Muscle of back (tissue), 11 donors: Measurements from ENCODE around the gene RASGRP4. TPM values are rescaled to one million over a fixed set of nuclear protein-coding genes. Genes with fewer than 3 reads are reported as not detected.
"Not testable (repeated sequence)": the region's sequence is repeated elsewhere in the genome, so short reads cannot be mapped to it uniquely, and the experiment has no call there.

Source experiments
- DNase-seq, 3 donors: peaks; one replicate each; pipeline versions ENCODE4 v3.0.0 to v3.0.0-alpha.2; 2013
- polyA plus RNA-seq, 10 donors: library from polyadenylated mRNA; unstranded; fragments of 120-200 nt; gene quantifications; one replicate each; pipeline ENCODE4 v1.2.1, GENCODE V29; 2013; ENCODE audit not compliant: insufficient read length in 10 of 10

The RASGRP4 gene
- polyA plus RNA-seq, 10 donors: 1.5 to 2.8 (median 1.9) TPM

GRCh38 chr19:38417544-38418506, 8.2 kb downstream of the RASGRP4 start:
- DNase-seq: peak in 1 of 3 donors; percentile 54

- DNase-seq: no peak
These were observed 8.9 kb downstream of the RASGRP4 start for GRCh38 chr19:38417146-38417543.

GRCh38 chr19:38413416-38413815, 12.6 kb downstream of the RASGRP4 start:
- DNase-seq: no peak

- no peak for DNase-seq
These were observed 13.1 kb downstream of the RASGRP4 start for GRCh38 chr19:38412961-38413360.

- DNase-seq: no peak
These were observed 13.5 kb downstream of the RASGRP4 start for GRCh38 chr19:38412491-38412890.

- not testable (repeated sequence) for DNase-seq
These were observed 14.1 kb downstream of the RASGRP4 start for GRCh38 chr19:38411898-38412297.

- DNase-seq: no peak
These were observed 14.8 kb downstream of the RASGRP4 start for GRCh38 chr19:38411041-38411712.

GRCh38 chr19:38410407-38410806, 15.6 kb downstream of the RASGRP4 start:
- not testable (repeated sequence) for DNase-seq

- peak; percentile 70 to 85 (median 73) for DNase-seq
These were observed 16.3 kb downstream of the RASGRP4 start for GRCh38 chr19:38409631-38410133.

GRCh38 chr19:38405276-38405675, 20.7 kb downstream of the RASGRP4 start:
- DNase-seq: no peak

GRCh38 chr19:38404858-38405257, 21.2 kb downstream of the RASGRP4 start:
- DNase-seq: no peak

- peak; percentile 97 to 99 (median 99) for DNase-seq
These were observed 22.9 kb downstream of the RASGRP4 start, which contains the start of gene FAM98C for GRCh38 chr19:38402967-38403674. Gene FAM98C (plus strand): TSS chr19:38403093. CDS start chr19:38403154, 61 bp downstream.

GRCh38 chr19:38402623-38402966, 23.4 kb downstream of the RASGRP4 start:
- DNase-seq: no peak

- no peak for DNase-seq
These were observed 24.9 kb downstream of the RASGRP4 start for GRCh38 chr19:38401148-38401547.

GRCh38 chr19:38400361-38400760, 25.7 kb downstream of the RASGRP4 start:
- DNase-seq: no peak

- no peak for DNase-seq
These were observed 26.5 kb downstream of the RASGRP4 start for GRCh38 chr19:38399537-38399936.

- no peak for DNase-seq
These were observed 26.9 kb downstream of the RASGRP4 start for GRCh38 chr19:38399081-38399480.

- DNase-seq: no peak
These were observed 30.5 kb downstream of the RASGRP4 start for GRCh38 chr19:38395381-38396114.

GRCh38 chr19:38394488-38394887, 31.5 kb downstream of the RASGRP4 start:
- no peak for DNase-seq

GRCh38 chr19:38392707-38393308, 33.2 kb downstream of the RASGRP4 start:
- no peak for DNase-seq
